Hepatocyte (in vitro differentiated cells): ENCODE measurements around the gene TCAP. TPM values are rescaled to one million over a fixed set of nuclear protein-coding genes. Genes with fewer than 3 reads are reported as not detected.

ENCODE experiments used
- DNase-seq: peaks from one replicate; pipeline ENCODE4 v3.0.0-alpha.2; 2016; ENCODE audit warnings: low spot score
- H2AFZ ChIP-seq: fragments of 200-600 bp; sonication (generic); 2 replicates; pipeline ENCODE4 v1.6.0; 2016; ENCODE audit warnings: antibody characterized with exemption, mild to moderate bottlenecking
- H3K27ac ChIP-seq: fragments of 200-600 bp; sonication (generic); 2 replicates; pipeline ENCODE4 v1.5.1; 2016; ENCODE audit warnings: mild to moderate bottlenecking
- H3K27me3 ChIP-seq: fragments of 200-600 bp; sonication (generic); 2 replicates; pipeline ENCODE4 v1.6.1; 2016
- H3K36me3 ChIP-seq: fragments of 200-600 bp; sonication (generic); replicated peaks from 2 replicates; pipeline ENCODE4 v1.5.1; 2016; ENCODE audit warnings: low read depth; ENCODE audit not compliant: insufficient read depth
- H3K4me1 ChIP-seq: fragments of 200-600 bp; sonication (generic); 2 replicates; pipeline ENCODE4 v1.5.1; 2016; ENCODE audit warnings: mild to moderate bottlenecking, moderate library complexity; ENCODE audit not compliant: insufficient read depth
- H3K4me2 ChIP-seq: fragments of 200-600 bp; sonication (generic); 2 replicates; pipeline ENCODE4 v1.6.0; 2016
- H3K4me3 ChIP-seq: fragments of 200-600 bp; sonication (generic); 2 replicates; pipeline ENCODE4 v1.5.1; 2016; ENCODE audit warnings: mild to moderate bottlenecking
- H3K79me2 ChIP-seq: fragments of 200-600 bp; sonication (generic); 2 replicates; pipeline ENCODE4 v1.6.0; 2017; ENCODE audit warnings: mild to moderate bottlenecking
- H3K9me2 ChIP-seq: fragments of 200-600 bp; sonication (generic); replicated peaks from 2 replicates; pipeline ENCODE4 v1.6.0; 2017; ENCODE audit warnings: mild to moderate bottlenecking; ENCODE audit not compliant: insufficient read depth
- H3K9me3 ChIP-seq: fragments of 200-600 bp; sonication (generic); 2 replicates; pipeline ENCODE4 v1.5.1; 2016; ENCODE audit warnings: low read depth, mild to moderate bottlenecking
- H4K20me1 ChIP-seq: fragments of 200-600 bp; sonication (generic); 2 replicates; pipeline ENCODE4 v1.6.0; 2016; ENCODE audit warnings: mild to moderate bottlenecking; ENCODE audit not compliant: insufficient read depth, poor library complexity, severe bottlenecking
- EZH2 ChIP-seq: fragments of 200-600 bp; sonication (generic); IDR thresholded peaks from 2 replicates; pipeline ENCODE4 v1.6.1; 2016; ENCODE audit warnings: antibody characterized with exemption, mild to moderate bottlenecking, borderline replicate concordance
- EZH2phosphoT487 ChIP-seq: fragments of 200-600 bp; sonication (generic); IDR thresholded peaks from one replicate; pipeline ENCODE4 v1.6.1; 2018; ENCODE audit warnings: antibody characterized with exemption, mild to moderate bottlenecking, low read depth, moderate library complexity; ENCODE audit not compliant: unreplicated experiment, severe bottlenecking
- WGBS: methylation state at CpG from one replicate; pipeline ENCODE4 v1.1.6; 2016; ENCODE audit warnings: low lambda C conversion rate; ENCODE audit errors: missing lambda C conversion rate; 5-methylcytosine and 5-hydroxymethylcytosine counted together
- polyA plus RNA-seq: library from polyadenylated mRNA; unstranded; fragments of >200 nt; fragmentation: Nextera tagmentation; extraction: Ambion mirVana; gene quantifications from 2 replicates; pipeline ENCODE4 v1.2.1, GENCODE V29; 2016
- total RNA-seq: library from RNA; depleted of rRNA; stranded (reverse); fragments of >200 nt; gene quantifications from 2 replicates; pipeline ENCODE4 v1.2.3, GENCODE V29; 2014
- TF ChIP-seq, protein P1 (sequence below): fragments of 200-600 bp; sonication (generic); IDR thresholded peaks from 2 replicates; pipeline ENCODE4 v1.5.1; 2016; ENCODE audit warnings: antibody characterized with exemption, mild to moderate bottlenecking; ENCODE audit not compliant: poor library complexity

The TCAP gene
- total and polyA plus RNA-seq, 2 experiments from 2014 or later: 0.64 to 0.90 TPM

GRCh38 chr17:39672522-39673334 is 7.6 kb downstream of the TCAP start:
- Histone ChIP-seq H2AFZ (no peak overlapping the region), H3K4me3 (no peak overlapping the region), H3K9me3 (no peaks in the 10 kb centered on the region), H3K27ac (no peak overlapping the region), H4K20me1 (no peaks in the 10 kb centered on the region), H3K4me2 (no peak overlapping the region), H3K27me3 (peaks cover 2% of the 10 kb centered on the region), H3K9me2 (no peaks in the 10 kb centered on the region), H3K79me2 (no peaks in the 10 kb centered on the region), H3K36me3 (no peaks in the 10 kb centered on the region), H3K4me1 (peaks cover 34% of the 10 kb centered on the region)
- TF ChIP-seq EZH2phosphoT487 (no peak), EZH2 (no peak)
- TF ChIP-seq, protein P1, sequence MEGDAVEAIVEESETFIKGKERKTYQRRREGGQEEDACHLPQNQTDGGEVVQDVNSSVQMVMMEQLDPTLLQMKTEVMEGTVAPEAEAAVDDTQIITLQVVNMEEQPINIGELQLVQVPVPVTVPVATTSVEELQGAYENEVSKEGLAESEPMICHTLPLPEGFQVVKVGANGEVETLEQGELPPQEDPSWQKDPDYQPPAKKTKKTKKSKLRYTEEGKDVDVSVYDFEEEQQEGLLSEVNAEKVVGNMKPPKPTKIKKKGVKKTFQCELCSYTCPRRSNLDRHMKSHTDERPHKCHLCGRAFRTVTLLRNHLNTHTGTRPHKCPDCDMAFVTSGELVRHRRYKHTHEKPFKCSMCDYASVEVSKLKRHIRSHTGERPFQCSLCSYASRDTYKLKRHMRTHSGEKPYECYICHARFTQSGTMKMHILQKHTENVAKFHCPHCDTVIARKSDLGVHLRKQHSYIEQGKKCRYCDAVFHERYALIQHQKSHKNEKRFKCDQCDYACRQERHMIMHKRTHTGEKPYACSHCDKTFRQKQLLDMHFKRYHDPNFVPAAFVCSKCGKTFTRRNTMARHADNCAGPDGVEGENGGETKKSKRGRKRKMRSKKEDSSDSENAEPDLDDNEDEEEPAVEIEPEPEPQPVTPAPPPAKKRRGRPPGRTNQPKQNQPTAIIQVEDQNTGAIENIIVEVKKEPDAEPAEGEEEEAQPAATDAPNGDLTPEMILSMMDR: no peak
- DNase-seq: no peak
- 92% methylated on average over 15 of the region's 15 CpGs for WGBS

GRCh38 chr17:39673335-39674081 is 8.4 kb downstream of the TCAP start:
- Histone ChIP-seq H3K36me3 (no peaks in the 10 kb centered on the region), H3K4me2 (no peak overlapping the region), H3K79me2 (no peaks in the 10 kb centered on the region), H3K4me3 (no peak overlapping the region), H3K27ac (no peak overlapping the region), H4K20me1 (no peaks in the 10 kb centered on the region), H2AFZ (no peak overlapping the region), H3K27me3 (peaks cover 2% of the 10 kb centered on the region), H3K9me3 (no peaks in the 10 kb centered on the region), H3K9me2 (no peaks in the 10 kb centered on the region), H3K4me1 (peaks cover 34% of the 10 kb centered on the region)
- TF ChIP-seq, protein P1: no peak
- no peak for TF ChIP-seq EZH2
- TF ChIP-seq EZH2phosphoT487: no peak
- DNase-seq: no peak
- 86% methylated on average over 13 of the region's 13 CpGs for WGBS

GRCh38 chr17:39674179-39674578 is 9.0 kb downstream of the TCAP start:
- 94% methylated on average over 5 of the region's 5 CpGs for WGBS
- no peaks in the 10 kb centered on the region for H3K36me3 ChIP-seq
- DNase-seq: no peak
- no peaks in the 10 kb centered on the region for H3K9me2 ChIP-seq
- no peaks in the 10 kb centered on the region for H4K20me1 ChIP-seq
- H2AFZ ChIP-seq: no peak overlapping the region
- H3K4me2 ChIP-seq: no peak overlapping the region
- H3K27me3 ChIP-seq: no peaks in the 10 kb centered on the region
- H3K9me3 ChIP-seq: no peaks in the 10 kb centered on the region
- H3K4me3 ChIP-seq: no peak overlapping the region
- TF ChIP-seq, protein P1: no peak
- TF ChIP-seq EZH2 (no peak), EZH2phosphoT487 (no peak)
- peaks cover 36% of the 10 kb centered on the region for H3K4me1 ChIP-seq
- peak overlapping the region; percentile 91 for H3K27ac ChIP-seq
- H3K79me2 ChIP-seq: no peaks in the 10 kb centered on the region
